NCI-H748 treated with DMSO at 0.1 percent for 48 hours (cell line): Measurements from ENCODE around the gene SUOX.
"Not testable (repeated sequence)": the region's sequence is repeated elsewhere in the genome, so short reads cannot be mapped to it uniquely, and the experiment has no call there.

Experiments used
- DNase-seq: peaks from one replicate; lab custom pipeline; 2025; lab: John Stamatoyannopoulos, UW

Gene SUOX

GRCh38 chr12:56020423-56021184, 23.5 kb downstream of the SUOX start, which contains the start of gene IKZF4:
Gene IKZF4, plus strand, starts transcription at chr12:56021043. Its CDS starts 451 bp downstream, at chr12:56021494.
- DNase-seq = no peak

- DNase-seq = no peak
Observed at GRCh38 chr12:56021889-56022497, 24.9 kb downstream of the SUOX start.

GRCh38 chr12:56028511-56029165, 31.6 kb downstream of the SUOX start:
- no peak for DNase-seq

- no peak for DNase-seq
Observed at GRCh38 chr12:56029166-56029519, 32.1 kb downstream of the SUOX start.

GRCh38 chr12:56029666-56030293, 32.7 kb downstream of the SUOX start:
- peak; percentile 10 for DNase-seq

GRCh38 chr12:56031987-56032386, 34.9 kb downstream of the SUOX start:
- no peak for DNase-seq

- no peak for DNase-seq
Observed at GRCh38 chr12:56034586-56035332, 37.7 kb downstream of the SUOX start.

- DNase-seq = no peak
Observed at GRCh38 chr12:56037161-56037560, 40.1 kb downstream of the SUOX start.

- no peak for DNase-seq
Observed at GRCh38 chr12:56038022-56038655, 41.1 kb downstream of the SUOX start.

GRCh38 chr12:56040151-56040550, 43.1 kb downstream of the SUOX start:
- DNase-seq = no peak

- no peak for DNase-seq
Observed at GRCh38 chr12:56040963-56041551, 44.0 kb downstream of the SUOX start.

- peak; percentile 97 for DNase-seq
Observed at GRCh38 chr12:56041552-56042429, 44.7 kb downstream of the SUOX start, which contains the start of gene RPS26. Gene RPS26, plus strand, starts transcription at chr12:56041918. Its CDS starts 249 bp downstream, at chr12:56042167.

GRCh38 chr12:56042430-56042813, 45.3 kb downstream of the SUOX start:
- not testable (repeated sequence) for DNase-seq

GRCh38 chr12:56042843-56043242, 45.8 kb downstream of the SUOX start:
- DNase-seq = no peak

- DNase-seq = no peak
Observed at GRCh38 chr12:56046027-56046780, 49.1 kb downstream of the SUOX start.

GRCh38 chr12:56053407-56053893, 56.4 kb downstream of the SUOX start:
- no peak for DNase-seq
